ENCODE measurements around the gene NOTCH4. TPM values are rescaled to one million over a fixed set of nuclear protein-coding genes. Genes with fewer than 3 reads are reported as not detected.

Gene NOTCH4
- total RNA-seq, 4 donors from 2014 or later = 16.7 to 212 (median 47.0) TPM

- TF ChIP-seq CTCF (IDR thresholded peaks at IDR 0.05; ENCODE audit: low read depth) = no peak
Measured at GRCh38 chr6:32190911-32191677, 32.8 kb downstream of the NOTCH4 start.

- TF ChIP-seq CTCF (IDR thresholded peaks at IDR 0.05; ENCODE audit: low read depth) = no peak
Measured at GRCh38 chr6:32190054-32190851, 33.6 kb downstream of the NOTCH4 start, which contains the start of gene PBX2. Gene PBX2 (minus strand): TSS chr6:32190202. CDS start chr6:32189915, 287 bp downstream.

- TF ChIP-seq CTCF (IDR thresholded peaks at IDR 0.05; ENCODE audit: low read depth) = no peak
Measured at GRCh38 chr6:32189742-32190053, 34.2 kb downstream of the NOTCH4 start.

- no peak for TF ChIP-seq CTCF (IDR thresholded peaks at IDR 0.05; ENCODE audit: low read depth)
Measured at GRCh38 chr6:32189069-32189741, 34.7 kb downstream of the NOTCH4 start.

- no peak for TF ChIP-seq CTCF (IDR thresholded peaks at IDR 0.05; ENCODE audit: low read depth)
Measured at GRCh38 chr6:32188381-32189068, 35.3 kb downstream of the NOTCH4 start.

- TF ChIP-seq CTCF (IDR thresholded peaks at IDR 0.05; ENCODE audit: low read depth) = no peak
Measured at GRCh38 chr6:32187009-32187709, 36.7 kb downstream of the NOTCH4 start.

All from subcutaneous adipose tissue (tissue), 4 donors.